DMS53 treated with DMSO at 0.1 percent for 48 hours (cell line): ENCODE measurements around the gene MAPK6.

Experiments used
- DNase-seq: peaks from one replicate; lab custom pipeline; 2025; ENCODE audit not compliant: unreplicated experiment; lab: John Stamatoyannopoulos, UW

The MAPK6 gene

GRCh38 chr15:52010633-52011595, 8.1 kb upstream of the MAPK6 start:
- DNase-seq = peak; percentile 21

- DNase-seq = no peak
These were observed 7.3 kb upstream of the MAPK6 start for GRCh38 chr15:52011711-52012144.

- no peak for DNase-seq
These were observed 6.8 kb upstream of the MAPK6 start for GRCh38 chr15:52012210-52012609.

GRCh38 chr15:52013151-52013791, 5.7 kb upstream of the MAPK6 start:
- no peak for DNase-seq

- no peak for DNase-seq
These were observed 4.4 kb upstream of the MAPK6 start for GRCh38 chr15:52014616-52015015.

- DNase-seq = no peak
These were observed 2.7 kb upstream of the MAPK6 start for GRCh38 chr15:52016316-52016715.

GRCh38 chr15:52018244-52018643, 775 bp upstream of the MAPK6 start:
- no peak for DNase-seq

- DNase-seq = peak; percentile 34
These were observed 588 bp downstream of the MAPK6 start for GRCh38 chr15:52019394-52020220.

- DNase-seq = peak; percentile 21
These were observed 1.4 kb downstream of the MAPK6 start for GRCh38 chr15:52020221-52021085.

- DNase-seq = peak; percentile 53
These were observed 2.2 kb downstream of the MAPK6 start for GRCh38 chr15:52021128-52021671.

- DNase-seq = no peak
These were observed 3.0 kb downstream of the MAPK6 start for GRCh38 chr15:52021892-52022540.

GRCh38 chr15:52023169-52023922, 4.3 kb downstream of the MAPK6 start:
- no peak for DNase-seq

GRCh38 chr15:52028431-52029093, 9.5 kb downstream of the MAPK6 start:
- DNase-seq = no peak

- DNase-seq = no peak
These were observed 11.0 kb downstream of the MAPK6 start for GRCh38 chr15:52030010-52030409.

- no peak for DNase-seq
These were observed 12.5 kb downstream of the MAPK6 start for GRCh38 chr15:52031556-52031955.

GRCh38 chr15:52037889-52038505, 19.0 kb downstream of the MAPK6 start:
- no peak for DNase-seq

- no peak for DNase-seq
These were observed 21.1 kb downstream of the MAPK6 start for GRCh38 chr15:52039925-52040781.
